K562 (cell line): ENCODE measurements around the gene AGAP1.

ENCODE experiments used
- C11orf30 ChIP-seq: fragments of 450-650 bp; IDR thresholded peaks from 2 replicates; pipeline ENCODE4 v1.6.1; 2016; ENCODE audit warnings: low read depth, mild to moderate bottlenecking
- CREM ChIP-seq: IDR thresholded peaks from 2 replicates; pipeline ENCODE4 v1.6.1; 2014; ENCODE audit warnings: antibody characterized with exemption, low read depth
- CTCF ChIP-seq, 3 experiments: IDR thresholded peaks in 2 of 3; conservative IDR thresholded peaks in 1 of 3; 2 replicates each; pipeline ENCODE4 v1.5.1; 2011 to 2012; ENCODE audit warnings: low read length in 3 of 3, mild to moderate bottlenecking in 3 of 3, control low read depth in 2 of 3, improper control_type of control experiment in 1 of 3, inconsistent platforms in 1 of 3, low read depth in 1 of 3, mixed read lengths in 1 of 3, moderate library complexity in 1 of 3; ENCODE audit not compliant: insufficient read depth in 2 of 3
- GATA2 ChIP-seq: sonication (generic); formaldehyde crosslinking; IDR thresholded peaks from 2 replicates; pipeline ENCODE4 v1.4.0; 2020; ENCODE audit warnings: mild to moderate bottlenecking, missing genetic modification reagents
- JUNB ChIP-seq: fragments of 450-650 bp; formaldehyde crosslinking; conservative IDR thresholded peaks from 2 replicates; pipeline ENCODE4 v1.4.0; 2020; ENCODE audit warnings: mild to moderate bottlenecking
- MYNN ChIP-seq, 2 experiments: sonication (generic); formaldehyde crosslinking in 1 of 2; IDR thresholded peaks; 2 replicates each; pipeline versions ENCODE4 v1.5.0 to v1.6.1; 2016 to 2020; ENCODE audit warnings: antibody characterized with exemption in 1 of 2, missing genetic modification reagents in 1 of 2
- POLR2AphosphoS2 ChIP-seq: IDR thresholded peaks from 2 replicates; pipeline ENCODE4 v1.6.1; 2012; ENCODE audit warnings: low read length, improper control_type of control experiment
- TCF7L2 ChIP-seq: fragments of 150-350 bp; IDR thresholded peaks from 2 replicates; pipeline ENCODE4 v1.6.1; 2016; ENCODE audit warnings: low read depth, mild to moderate bottlenecking, low read length, moderate library complexity
- ZBTB26 ChIP-seq: fragments of 450-650 bp; formaldehyde crosslinking; IDR thresholded peaks from 2 replicates; pipeline ENCODE4 v1.4.0; 2022; ENCODE audit warnings: missing genetic modification characterization
- TF ChIP-seq, protein P1 (sequence below): fragments of 250-450 bp; sonication (Bioruptor Pico); IDR thresholded peaks from 2 replicates; pipeline ENCODE4 v1.6.1; 2021; ENCODE audit warnings: mild to moderate bottlenecking

DNA sequence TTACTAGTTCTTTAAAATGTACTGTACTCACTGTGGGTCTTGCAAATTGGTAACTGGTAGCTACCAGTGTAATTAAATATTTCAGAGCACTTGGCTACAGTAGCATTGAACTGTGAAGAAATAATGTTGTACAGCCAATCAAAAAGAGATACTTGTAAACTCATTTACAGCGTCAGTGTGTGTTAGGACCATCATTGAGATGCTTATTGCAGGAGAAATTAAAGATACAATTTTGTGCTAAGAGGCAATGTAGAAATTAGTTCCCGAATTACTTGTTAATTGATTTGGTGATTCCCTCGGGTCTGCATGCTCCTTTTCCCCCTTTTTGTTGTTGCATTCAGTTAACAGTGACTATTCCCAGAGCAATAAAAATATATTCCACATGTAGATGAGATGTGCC lies 330.5 kb downstream of the AGAP1 start:
- no peak for TF ChIP-seq MYNN (IDR thresholded peaks at IDR 0.05)
- TF ChIP-seq MYNN (CRISPR knock-in tag; IDR thresholded peaks at IDR 0.05) = no peak
- TF ChIP-seq TCF7L2 = no peak
- TF ChIP-seq ZBTB26 (CRISPR knock-in tag) = no peak
- TF ChIP-seq C11orf30 = no peak
- no peak for TF ChIP-seq CREM
- TF ChIP-seq, protein P1, sequence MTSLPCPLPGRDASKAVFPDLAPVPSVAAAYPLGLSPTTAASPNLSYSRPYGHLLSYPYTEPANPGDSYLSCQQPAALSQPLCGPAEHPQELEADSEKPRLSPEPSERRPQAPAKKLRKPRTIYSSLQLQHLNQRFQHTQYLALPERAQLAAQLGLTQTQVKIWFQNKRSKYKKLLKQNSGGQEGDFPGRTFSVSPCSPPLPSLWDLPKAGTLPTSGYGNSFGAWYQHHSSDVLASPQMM (CRISPR knock-in tag) = no peak
- TF ChIP-seq CTCF (IDR thresholded peaks at IDR 0.05 in 2 of 3, conservative IDR thresholded peaks at IDR 0.05 in 1 of 3; ENCODE audit: insufficient read depth in 2 of 3, low read depth in 1 of 3, low read length in 3 of 3) = no peak
- no peak for TF ChIP-seq GATA2 (CRISPR knock-in tag)
- TF ChIP-seq POLR2AphosphoS2 = no peak
- TF ChIP-seq JUNB (CRISPR knock-in tag) = no peak
